Middle frontal gyrus (tissue), 1 donor: Measurements from ENCODE around the gene FASN.

ENCODE experiments used
- DNase-seq: peaks from one replicate; pipeline ENCODE4 v3.0.0-alpha.2; 2015; ENCODE audit warnings: low spot score; ENCODE audit errors: extremely low spot score

Gene FASN

GRCh38 chr17:82118168-82118814 is 20.3 kb upstream of the FASN start:
- DNase-seq = no peak

GRCh38 chr17:82117139-82118090 is 19.4 kb upstream of the FASN start:
- no peak for DNase-seq

DNA sequence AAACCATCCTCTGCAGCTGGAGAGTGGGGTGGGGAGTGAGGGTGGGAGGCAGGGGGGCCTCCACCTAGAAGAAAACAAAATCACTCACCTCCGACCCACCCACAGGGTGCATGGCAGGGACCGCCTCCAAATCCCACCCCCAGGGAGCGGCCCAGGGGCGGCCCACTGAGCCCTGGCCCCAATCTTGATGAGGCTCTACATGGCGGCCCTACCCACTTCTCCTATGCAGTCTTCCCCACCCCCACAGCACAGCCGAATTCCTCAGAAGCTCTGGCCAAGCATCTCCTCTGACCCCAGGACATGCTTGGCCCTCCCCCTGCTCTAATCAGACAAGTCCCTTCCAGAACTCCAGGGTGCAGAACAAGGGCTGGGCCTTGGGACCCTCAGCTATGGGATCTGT is 18.2 kb upstream of the FASN start:
- DNase-seq = no peak

DNA sequence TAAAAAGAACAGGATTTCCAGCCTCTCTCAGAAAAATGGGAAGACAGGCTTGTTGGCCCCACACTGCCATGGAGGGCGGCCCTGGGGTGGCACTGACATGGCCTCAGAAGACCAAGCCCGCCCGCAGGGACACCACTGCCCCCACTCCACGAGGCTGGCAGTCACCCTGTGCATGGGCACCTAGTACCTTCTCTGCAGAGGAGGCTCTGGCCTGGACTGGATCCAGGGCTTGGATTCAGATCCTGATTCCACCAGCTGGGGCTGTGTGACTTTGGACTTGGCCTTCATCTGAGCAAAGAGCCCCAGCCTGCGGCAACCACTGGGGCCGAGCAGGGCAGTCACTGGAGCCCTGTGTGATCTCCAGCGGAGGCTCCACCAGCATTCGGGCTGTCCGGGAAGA is 16.8 kb upstream of the FASN start:
- no peak for DNase-seq

DNA sequence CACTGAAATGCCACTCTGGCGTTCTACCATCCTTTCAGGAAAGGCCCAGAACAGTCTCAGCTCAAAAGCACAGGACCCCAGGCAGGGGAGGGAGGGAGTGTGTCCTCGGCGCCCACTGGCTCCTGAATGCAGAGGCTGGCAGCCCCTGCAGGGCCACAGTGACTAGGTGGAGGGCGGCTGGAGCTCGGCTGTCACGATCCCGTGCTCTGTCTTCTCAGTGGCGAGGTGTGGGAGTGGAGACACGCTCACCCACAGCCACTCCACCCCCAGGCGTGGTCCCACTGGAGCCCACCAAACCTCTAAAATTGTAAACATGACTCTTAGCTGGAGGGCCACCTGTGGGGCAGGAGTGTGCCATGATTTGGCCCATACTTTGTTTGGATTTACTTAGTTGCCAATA is 16.4 kb upstream of the FASN start:
- DNase-seq = no peak

- no peak for DNase-seq
These were observed 15.9 kb upstream of the FASN start for GRCh38 chr17:82113941-82114340.

DNA sequence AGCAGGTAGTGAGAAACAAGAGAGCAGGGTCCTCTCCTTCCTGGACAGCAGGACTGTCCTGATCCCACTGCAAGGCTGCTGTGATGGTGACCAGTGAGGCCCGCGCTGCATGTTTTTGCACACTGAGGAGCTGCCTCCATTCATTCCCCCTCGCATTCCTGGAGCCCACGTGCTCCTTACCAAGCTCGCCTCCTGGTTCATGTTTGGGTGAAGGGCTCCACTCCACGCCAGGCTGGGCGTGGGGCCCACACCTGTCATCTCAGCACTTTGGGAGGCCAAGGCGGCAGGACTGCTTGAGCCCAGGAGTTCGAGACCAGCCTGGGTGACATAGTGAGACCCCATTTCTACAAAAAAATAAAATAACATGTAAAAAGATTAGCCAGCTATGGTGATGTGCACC is 15.4 kb upstream of the FASN start:
- DNase-seq = no peak

- no peak for DNase-seq
These were observed 14.9 kb upstream of the FASN start for GRCh38 chr17:82112914-82113311.

DNA sequence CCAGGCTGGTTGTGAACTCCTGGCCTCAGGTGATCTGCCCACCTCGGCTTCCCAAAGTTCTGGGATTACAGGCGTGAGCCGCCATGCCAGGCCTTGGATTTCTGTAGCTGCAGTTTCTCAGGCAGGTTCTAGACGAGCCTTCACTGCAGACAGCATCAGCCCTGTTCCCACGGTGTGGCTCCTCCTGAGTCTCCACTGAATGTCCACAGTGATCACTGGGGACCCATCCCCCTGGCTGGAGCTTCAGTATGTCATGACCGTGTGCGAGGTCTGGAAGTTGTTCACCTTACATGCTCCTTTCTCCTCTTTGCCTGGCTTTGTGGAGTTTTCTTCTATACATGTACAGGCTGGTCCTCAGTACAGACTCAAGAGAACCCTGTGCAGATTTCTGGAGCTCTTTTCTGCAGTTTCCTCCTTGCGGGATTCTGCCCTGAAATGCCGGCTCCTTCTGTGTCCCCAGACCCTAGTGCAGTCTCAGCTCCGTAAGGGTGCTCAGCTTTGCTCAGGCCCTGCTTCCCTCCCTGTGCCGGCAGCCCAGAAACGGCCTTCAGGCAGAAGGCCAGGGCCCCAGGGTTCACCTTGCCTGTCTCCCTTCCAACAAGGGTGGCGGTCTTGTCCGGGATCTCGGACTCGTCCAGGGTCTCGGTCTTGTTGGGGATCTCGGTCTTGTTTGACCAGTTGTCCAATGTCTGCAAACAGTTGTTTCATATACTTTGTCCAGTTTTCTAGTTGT is 14.3 kb upstream of the FASN start:
- no peak for DNase-seq

DNA sequence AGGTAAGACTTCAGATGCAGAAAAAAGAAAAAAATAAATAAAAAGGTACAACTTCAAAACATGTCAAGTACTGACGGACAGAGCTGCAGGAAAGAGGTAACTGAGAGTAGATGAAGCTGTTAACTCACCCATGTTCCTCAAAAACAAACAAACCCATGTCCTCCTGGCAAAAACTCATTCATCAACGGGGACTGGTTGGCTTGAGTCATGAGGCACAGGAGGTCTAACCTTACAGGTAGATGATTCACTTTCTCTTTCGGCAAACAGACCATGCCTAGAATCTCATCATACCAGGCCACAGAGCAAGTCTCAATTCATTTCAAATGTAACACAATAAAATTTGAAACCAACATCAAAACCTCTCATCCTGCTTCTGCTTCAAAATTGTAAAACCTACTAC is 12.3 kb upstream of the FASN start:
- no peak for DNase-seq

DNA sequence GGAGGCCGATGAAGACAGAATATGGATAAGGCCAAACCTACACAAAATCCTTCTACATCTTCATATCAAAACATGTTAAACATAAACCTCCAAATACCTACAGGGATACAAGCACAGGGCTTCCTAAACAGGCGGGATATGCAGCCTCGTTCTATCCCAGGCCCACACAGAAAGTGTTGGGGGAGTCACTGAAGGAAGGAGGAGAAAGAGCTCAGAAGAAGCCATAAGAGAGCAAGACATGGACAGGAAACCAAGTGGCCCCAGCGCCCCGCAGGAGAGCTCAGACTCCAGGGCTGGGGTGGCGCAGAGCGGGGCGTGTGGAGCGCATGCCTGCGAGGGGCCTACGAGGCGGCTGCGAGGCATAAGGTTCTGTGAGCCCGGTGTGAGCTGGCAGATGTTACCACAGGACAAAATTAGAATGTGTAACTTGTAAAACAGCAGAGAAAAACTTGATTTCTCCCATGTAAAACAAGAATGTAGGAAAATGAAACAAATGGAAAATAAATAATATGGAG is 11.0 kb upstream of the FASN start:
- no peak for DNase-seq

DNA sequence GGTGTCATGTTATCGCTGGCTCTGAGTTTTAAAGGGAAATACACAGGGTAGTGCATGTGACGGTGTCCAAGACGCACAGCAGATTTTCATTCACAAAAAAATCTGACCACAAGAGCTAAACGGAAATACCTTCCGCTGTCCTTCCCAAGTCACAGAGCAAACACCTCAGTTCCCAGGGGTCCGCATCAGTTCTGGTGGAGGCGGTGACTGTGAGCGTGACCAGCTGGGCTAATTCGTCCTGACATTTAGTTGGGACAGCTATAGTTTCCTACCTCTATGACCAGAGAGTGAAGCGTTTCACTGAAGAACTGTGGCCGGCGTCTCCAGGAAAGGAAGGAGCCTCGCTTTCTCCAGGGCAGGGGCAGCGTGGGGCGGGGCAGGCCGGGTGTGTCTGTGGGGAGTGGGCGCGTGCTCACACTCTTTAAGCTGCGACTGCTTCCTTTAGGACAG is 10.5 kb upstream of the FASN start:
- DNase-seq = no peak

DNA sequence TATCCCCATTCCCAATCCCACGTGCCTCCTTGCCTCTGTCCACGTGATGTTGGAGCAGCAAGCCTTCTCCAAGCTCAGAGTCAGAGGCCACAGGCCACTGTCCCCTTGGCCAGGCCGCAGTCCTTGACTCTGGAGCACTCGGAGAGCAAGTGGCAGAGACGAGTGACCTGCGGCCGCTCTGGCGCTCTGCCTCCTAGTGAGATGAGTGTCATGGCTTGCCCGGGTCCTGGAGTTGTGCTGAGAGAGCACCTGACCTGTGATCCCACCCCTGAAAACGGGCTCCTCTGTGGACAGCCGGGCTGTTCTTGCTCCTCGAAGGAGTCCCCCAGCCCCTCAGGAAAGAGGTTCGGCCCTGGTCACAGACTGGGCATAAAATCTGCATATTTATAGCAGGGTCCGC is 10.0 kb upstream of the FASN start:
- DNase-seq = no peak

GRCh38 chr17:82107341-82107860 is 9.4 kb upstream of the FASN start:
- no peak for DNase-seq

DNA sequence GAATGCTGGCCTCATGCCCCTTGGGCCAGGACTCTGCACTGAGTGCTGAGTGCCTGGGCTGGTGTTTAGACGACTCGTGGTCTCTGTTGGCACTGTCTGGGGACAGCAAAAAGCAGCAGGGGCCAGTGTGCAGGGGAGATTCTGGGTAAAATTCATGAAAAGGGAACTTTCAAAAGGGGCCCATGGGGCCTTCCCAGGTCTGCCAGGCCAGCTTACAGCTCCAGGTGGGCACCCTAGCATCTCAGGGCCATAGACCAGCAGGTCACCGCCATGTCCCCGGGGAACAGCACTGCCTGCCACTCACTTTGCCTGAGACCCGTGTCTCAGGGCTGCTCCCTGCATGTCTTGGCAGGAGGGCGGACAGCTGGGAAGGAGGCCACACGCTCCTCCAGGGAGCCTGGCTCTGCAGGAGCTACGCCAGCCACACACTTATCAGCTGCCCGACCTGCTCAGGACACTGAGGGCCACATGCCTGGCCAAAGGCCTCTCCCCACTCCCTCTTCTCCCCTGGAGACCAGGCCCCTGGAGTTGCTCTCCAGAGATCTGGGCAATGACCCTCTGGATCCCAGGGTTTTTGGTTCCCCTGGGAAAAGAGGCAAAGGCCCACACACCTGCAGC is 8.8 kb upstream of the FASN start:
- no peak for DNase-seq

DNA sequence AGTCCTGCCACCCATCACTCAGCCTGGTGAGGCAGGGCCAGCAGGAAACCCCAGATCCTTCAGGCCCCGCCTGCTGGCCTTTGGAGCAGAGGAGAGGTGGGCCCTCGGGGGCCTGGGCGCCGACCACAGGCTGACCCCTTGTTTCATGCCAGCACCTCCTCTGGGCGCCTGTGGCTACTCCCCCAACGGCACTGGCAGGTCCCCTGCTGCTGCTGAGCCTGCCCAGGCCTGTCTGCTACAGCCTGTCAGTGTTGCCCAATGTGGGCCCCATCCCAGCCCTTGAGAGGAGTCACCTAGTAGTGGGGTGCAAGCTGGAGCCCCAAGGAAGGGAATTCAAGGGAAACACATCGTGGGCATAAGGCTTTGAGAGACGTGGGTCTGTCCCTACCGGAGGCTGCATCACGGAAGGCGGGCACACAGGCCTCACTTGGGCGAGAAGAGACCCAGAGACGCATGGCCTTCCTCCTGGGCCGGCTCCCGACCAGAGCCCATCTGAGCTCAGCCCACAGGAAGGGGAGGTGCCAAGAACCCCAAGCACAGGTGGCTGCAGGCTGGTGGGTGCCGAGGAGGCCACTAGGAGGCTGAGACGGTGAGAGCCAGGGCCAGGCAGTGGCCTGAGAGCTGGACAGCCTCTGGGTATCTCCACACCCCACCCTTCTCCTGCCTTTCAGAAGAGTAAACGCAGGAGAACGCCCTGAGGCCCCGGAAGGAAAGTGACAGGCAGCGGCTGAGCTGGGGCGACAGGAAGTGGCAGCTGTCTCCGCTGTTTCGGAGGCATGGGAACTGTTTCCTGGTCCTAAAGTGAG is 8.0 kb upstream of the FASN start:
- DNase-seq = no peak

DNA sequence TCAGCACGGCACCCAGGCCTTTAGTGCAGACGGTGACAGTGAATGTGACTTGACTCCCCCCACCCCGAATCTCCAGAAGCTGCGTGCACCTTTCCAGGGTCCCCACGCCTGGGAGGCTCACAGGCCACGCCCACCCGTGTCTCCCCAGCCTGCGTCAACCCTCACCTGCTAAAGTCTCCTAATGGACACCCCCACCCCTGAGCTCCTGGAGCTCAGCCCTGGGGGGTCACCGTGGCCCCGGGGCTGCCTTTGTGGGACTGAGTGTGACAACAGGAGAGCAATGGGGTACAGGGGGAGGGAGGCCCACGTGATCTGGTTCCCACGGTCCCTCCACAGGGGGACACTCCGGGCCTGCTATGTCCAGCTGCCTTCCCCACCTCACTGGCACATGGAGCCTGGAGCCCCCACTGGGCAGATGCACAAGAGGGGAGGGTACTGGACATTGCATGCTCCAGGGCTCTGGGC is 7.4 kb upstream of the FASN start:
- DNase-seq = no peak

DNA sequence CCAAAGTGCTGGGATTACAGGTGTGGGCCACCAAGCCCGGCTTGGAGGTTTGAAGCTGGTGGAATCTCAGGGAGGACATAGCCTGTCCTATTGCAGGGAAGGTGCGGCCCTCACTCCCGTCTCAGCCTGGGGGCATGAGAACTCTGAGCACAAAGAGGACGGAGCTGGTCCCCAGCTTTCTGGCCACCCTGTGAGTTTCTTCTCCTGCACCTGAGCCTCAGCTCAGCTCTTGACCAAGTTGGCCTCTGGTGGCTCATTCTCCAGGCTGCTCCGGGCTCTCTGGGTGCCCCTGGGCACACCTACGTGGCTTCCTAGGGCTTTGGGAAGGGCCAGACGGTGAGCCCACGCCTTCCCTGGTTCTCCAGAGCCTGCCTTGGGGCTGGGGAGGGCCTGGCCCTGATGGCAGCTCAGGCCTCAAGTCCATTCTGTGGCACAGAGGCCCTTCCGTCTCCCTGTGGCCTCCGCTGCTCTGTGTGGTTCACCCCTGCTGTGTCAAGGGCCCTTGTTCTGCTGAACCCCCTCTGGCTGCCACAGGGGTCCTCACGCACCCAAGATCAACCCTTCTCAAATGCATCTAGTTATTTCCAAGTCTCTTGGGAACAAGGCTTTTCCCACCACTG is 6.9 kb upstream of the FASN start:
- no peak for DNase-seq

GRCh38 chr17:82103553-82104451 is 5.8 kb upstream of the FASN start:
- no peak for DNase-seq
